IPS-18a (cell line): ENCODE data around the gene CDH13.

Experiments used
- H3K27ac ChIP-seq: one replicate; pipeline ENCODE4 v1.5.1; 2013; ENCODE audit warnings: low read length
- H3K27me3 ChIP-seq: one replicate; pipeline ENCODE4 v1.6.1; 2013; ENCODE audit warnings: mild to moderate bottlenecking, low read length; ENCODE audit not compliant: control insufficient read depth, insufficient read depth
- H3K36me3 ChIP-seq: one replicate; pipeline ENCODE4 v1.6.1; 2013; ENCODE audit warnings: low read depth, low read length; ENCODE audit not compliant: control insufficient read depth
- H3K4me1 ChIP-seq: one replicate; pipeline ENCODE4 v1.6.1; 2013; ENCODE audit warnings: low read depth, low read length; ENCODE audit not compliant: control insufficient read depth
- H3K4me3 ChIP-seq: one replicate; pipeline ENCODE4 v1.5.1; 2013; ENCODE audit warnings: low read length
- H3K9ac ChIP-seq: one replicate; pipeline ENCODE4 v1.6.1; 2013; ENCODE audit warnings: mild to moderate bottlenecking, low read length, moderate library complexity
- H3K9me3 ChIP-seq: one replicate; pipeline ENCODE4 v1.6.1; 2013; ENCODE audit warnings: low read depth, low read length; ENCODE audit not compliant: control insufficient read depth

Gene CDH13

DNA sequence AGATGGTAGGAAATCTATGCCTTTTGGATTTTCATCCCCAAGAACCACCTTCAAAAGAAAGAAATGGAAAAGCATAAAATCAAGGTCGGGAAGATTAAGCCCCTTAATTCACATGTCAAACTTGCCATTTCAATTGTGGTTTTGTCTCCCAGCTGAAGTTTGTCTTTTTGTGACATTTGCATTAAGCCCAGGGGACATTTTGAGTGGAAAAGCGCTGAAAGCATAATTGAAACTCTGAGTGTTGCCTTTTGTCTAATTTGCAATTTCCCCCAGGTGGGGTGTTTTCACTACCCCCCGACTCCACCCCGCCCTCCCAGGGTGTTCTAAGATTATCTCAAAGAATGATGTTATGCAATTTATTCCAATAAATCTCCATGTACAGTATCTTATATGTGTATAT is 396.2 kb downstream of the CDH13 start:
- Histone ChIP-seq H3K9me3 (no peaks in the 10 kb centered on the region), H3K4me3 (no peak overlapping the region), H3K9ac (no peak overlapping the region), H3K4me1 (no peaks in the 10 kb centered on the region), H3K27ac (no peak overlapping the region), H3K27me3 (no peaks in the 10 kb centered on the region), H3K36me3 (no peaks in the 10 kb centered on the region)

DNA sequence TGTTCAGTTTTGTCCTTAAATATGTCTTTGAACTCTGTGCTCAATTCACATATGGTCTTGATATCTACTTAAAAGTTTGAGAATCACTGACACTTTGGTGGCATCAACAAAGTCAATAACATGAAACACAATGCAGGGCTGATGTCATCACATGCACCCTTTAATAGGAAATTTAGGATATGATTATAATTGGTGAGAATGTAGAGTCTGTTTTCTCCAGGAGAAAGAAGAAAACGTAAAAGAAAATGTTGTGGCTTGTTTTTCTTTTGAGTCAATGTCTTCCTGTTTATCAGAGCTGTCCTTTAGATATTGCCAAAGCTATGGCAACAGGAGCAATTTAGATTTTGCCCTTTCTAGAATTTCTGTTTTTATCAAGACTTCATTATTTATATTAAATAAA is 396.9 kb downstream of the CDH13 start:
- no peaks in the 10 kb centered on the region for H3K27me3 ChIP-seq
- no peak overlapping the region for H3K4me3 ChIP-seq
- H3K9ac ChIP-seq, result no peak overlapping the region
- H3K27ac ChIP-seq, result no peak overlapping the region
- no peaks in the 10 kb centered on the region for H3K9me3 ChIP-seq
- H3K36me3 ChIP-seq, result no peaks in the 10 kb centered on the region
- no peaks in the 10 kb centered on the region for H3K4me1 ChIP-seq

DNA sequence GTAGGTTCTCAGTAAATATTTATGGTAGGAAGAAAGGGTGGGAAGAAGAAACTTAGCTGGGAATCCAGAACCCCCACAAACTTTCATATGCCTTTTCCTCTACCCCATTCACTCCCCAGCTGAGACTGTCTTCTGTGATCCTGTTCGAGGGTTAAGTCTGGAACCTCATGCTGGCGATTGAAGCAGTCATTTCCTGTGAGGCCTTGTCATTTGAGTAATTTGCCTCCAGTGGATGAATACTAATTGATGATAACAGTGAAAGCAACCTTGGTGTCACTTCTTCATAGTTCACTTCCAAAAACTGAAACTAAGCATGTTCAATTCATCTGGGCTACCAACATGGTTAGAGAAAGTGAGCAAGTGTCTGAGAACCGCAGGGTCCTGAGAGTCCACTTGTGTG is 401.2 kb downstream of the CDH13 start:
- Histone ChIP-seq H3K4me3 (no peak overlapping the region), H3K9ac (no peak overlapping the region), H3K36me3 (no peaks in the 10 kb centered on the region), H3K4me1 (no peaks in the 10 kb centered on the region), H3K27ac (no peak overlapping the region), H3K9me3 (no peaks in the 10 kb centered on the region), H3K27me3 (no peaks in the 10 kb centered on the region)

DNA sequence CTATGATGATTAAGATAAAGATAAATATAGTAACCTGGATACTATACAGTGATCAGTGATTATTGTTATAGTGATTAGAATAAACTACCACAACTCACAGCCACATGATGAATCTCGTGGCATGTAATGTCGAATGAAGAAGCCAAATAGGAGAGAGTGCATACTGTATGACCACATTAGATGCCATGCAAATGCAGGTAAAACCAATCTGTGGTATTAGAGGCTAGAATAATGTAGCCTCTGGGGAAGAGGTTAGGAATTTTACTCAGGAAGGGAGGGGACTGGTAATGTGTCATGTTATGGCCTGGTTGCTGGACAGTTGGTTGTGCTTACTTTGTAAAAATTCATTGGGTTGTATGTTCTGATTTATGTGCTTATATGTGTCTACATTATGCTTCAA is 402.7 kb downstream of the CDH13 start:
- no peak overlapping the region for H3K27ac ChIP-seq
- H3K4me1 ChIP-seq, result no peaks in the 10 kb centered on the region
- H3K9me3 ChIP-seq, result no peaks in the 10 kb centered on the region
- H3K4me3 ChIP-seq, result no peak overlapping the region
- H3K9ac ChIP-seq, result no peak overlapping the region
- no peaks in the 10 kb centered on the region for H3K27me3 ChIP-seq
- no peaks in the 10 kb centered on the region for H3K36me3 ChIP-seq

DNA sequence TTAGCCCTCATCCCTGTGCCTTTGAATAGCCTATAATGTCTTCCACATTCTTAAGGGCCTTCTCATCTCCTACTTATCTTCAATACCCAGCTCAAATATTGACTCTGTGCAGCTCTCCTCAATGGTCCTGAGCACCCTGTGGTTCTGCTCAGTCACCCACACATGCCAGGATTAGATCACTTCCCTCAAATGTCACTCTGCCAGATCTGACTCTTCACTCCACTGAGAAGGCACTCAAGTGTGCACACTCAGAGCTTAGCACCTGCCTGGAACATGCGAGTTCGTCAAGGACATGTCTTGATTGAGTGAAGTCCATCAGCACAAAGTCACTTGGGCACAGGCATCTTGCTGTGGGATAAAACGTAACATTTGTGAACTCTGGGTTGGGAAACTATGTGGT is 404.8 kb downstream of the CDH13 start:
- H3K27ac ChIP-seq, result no peak overlapping the region
- no peak overlapping the region for H3K9ac ChIP-seq
- no peaks in the 10 kb centered on the region for H3K4me1 ChIP-seq
- no peaks in the 10 kb centered on the region for H3K27me3 ChIP-seq
- H3K4me3 ChIP-seq, result no peak overlapping the region
- no peaks in the 10 kb centered on the region for H3K36me3 ChIP-seq
- H3K9me3 ChIP-seq, result no peaks in the 10 kb centered on the region

DNA sequence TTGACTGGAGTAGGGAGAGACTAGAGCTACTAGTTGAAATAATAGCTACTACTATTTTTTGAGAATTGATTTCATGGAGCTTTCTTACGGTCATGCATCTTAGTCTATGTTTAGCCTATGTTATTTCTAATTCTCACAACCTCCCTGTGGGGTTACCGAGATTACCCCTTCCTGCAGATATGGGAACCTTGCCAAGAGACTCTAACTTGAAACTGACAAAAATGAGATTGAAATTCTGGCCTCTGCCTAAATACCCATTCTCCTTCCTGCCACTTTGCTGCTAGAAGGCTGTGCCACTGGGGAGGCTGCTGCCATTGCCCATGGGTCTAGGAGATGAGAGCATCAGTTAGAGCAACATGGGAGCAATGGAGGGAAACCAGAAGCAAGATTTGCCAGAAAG is 410.3 kb downstream of the CDH13 start:
- no peak overlapping the region for H3K9ac ChIP-seq
- no peaks in the 10 kb centered on the region for H3K9me3 ChIP-seq
- no peaks in the 10 kb centered on the region for H3K27me3 ChIP-seq
- no peak overlapping the region for H3K27ac ChIP-seq
- H3K36me3 ChIP-seq, result no peaks in the 10 kb centered on the region
- H3K4me3 ChIP-seq, result no peak overlapping the region
- H3K4me1 ChIP-seq, result no peaks in the 10 kb centered on the region

DNA sequence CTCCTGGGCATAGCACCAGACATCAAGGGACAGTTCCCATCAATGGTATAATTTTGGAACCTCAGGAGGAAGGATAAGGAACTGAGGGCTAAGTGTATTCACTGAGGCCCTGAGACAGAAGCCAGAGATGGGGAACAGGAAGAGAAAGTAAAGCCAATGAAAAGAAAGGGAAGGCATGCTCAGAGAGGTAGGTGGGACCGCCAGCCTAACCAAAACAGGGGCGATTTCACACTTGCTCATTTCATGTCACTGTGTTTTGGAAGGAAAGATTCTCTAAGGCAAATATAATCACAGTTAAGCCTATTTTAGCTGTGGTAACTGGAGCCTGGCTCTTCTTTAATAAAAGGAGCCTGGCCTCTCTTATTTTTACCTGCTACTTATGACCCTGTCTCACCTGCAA is 411.1 kb downstream of the CDH13 start:
- Histone ChIP-seq H3K36me3 (no peaks in the 10 kb centered on the region), H3K9ac (no peak overlapping the region), H3K4me1 (no peaks in the 10 kb centered on the region), H3K27ac (no peak overlapping the region), H3K4me3 (no peak overlapping the region), H3K27me3 (no peaks in the 10 kb centered on the region), H3K9me3 (no peaks in the 10 kb centered on the region)

DNA sequence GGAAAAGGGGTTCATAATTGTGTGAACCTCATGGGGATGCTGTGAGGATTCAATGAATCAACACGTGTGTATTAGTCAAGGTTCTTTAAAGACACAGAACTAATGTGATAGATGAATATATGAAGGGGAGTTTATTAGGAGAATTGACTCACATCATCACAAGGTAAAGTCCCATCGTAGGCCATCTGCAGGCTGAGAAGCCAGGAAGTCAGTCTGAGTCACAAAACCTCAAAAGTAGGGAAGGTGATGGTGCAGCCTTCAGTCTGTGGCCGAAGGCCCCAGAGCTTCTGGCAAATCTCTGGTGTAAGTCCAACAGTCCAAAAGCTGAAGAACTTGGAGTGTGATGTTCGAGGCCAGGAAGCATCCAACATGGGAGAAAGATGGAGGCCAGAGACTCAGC is 413.4 kb downstream of the CDH13 start:
- Histone ChIP-seq H3K9ac (no peak overlapping the region), H3K27ac (no peak overlapping the region), H3K9me3 (no peaks in the 10 kb centered on the region), H3K36me3 (no peaks in the 10 kb centered on the region), H3K27me3 (no peaks in the 10 kb centered on the region), H3K4me3 (no peak overlapping the region), H3K4me1 (no peaks in the 10 kb centered on the region)

DNA sequence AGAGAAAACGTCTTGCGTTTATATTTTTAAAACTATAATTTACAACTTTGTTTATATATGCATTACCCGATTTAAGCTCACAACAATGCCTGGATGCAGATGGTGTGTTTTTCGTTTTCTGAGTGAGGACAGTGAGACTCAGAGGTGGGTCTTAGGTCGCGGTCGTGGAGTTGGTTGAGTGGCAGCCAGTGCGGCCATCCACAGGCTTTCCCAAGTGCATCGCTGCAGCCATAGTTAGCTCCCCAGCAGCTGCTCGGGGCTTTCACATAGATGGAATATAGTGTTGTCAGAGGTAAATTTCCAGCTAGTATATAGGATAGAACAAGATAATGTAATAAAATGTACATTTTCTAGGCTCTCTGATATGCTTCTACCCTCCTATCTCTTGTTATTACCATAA is 417.8 kb downstream of the CDH13 start:
- H3K4me1 ChIP-seq, result no peaks in the 10 kb centered on the region
- no peak overlapping the region for H3K27ac ChIP-seq
- no peaks in the 10 kb centered on the region for H3K27me3 ChIP-seq
- no peak overlapping the region for H3K9ac ChIP-seq
- H3K9me3 ChIP-seq, result no peaks in the 10 kb centered on the region
- H3K4me3 ChIP-seq, result no peak overlapping the region
- no peaks in the 10 kb centered on the region for H3K36me3 ChIP-seq

DNA sequence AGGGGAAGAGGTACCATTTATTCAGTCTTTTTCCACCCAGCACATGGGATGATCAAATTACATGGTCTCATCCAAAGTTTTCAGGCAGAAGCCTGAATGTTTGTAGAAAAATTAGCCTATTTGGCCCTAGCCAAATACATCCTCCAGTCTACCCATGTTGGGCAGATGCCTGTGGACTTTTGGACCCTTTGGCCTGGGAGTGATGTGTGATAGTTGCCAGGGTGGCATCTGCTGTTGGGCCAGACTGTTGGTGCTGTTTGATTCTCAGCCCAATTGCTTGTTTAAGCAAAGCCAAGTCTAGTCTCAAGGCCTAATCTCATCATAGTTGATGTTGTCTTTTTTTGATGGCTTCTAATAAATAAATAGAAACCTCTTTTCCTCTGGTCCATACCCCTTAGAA is 419.0 kb downstream of the CDH13 start:
- Histone ChIP-seq H3K36me3 (no peaks in the 10 kb centered on the region), H3K9me3 (no peaks in the 10 kb centered on the region), H3K9ac (no peak overlapping the region), H3K4me1 (no peaks in the 10 kb centered on the region), H3K27me3 (no peaks in the 10 kb centered on the region), H3K4me3 (no peak overlapping the region), H3K27ac (no peak overlapping the region)

DNA sequence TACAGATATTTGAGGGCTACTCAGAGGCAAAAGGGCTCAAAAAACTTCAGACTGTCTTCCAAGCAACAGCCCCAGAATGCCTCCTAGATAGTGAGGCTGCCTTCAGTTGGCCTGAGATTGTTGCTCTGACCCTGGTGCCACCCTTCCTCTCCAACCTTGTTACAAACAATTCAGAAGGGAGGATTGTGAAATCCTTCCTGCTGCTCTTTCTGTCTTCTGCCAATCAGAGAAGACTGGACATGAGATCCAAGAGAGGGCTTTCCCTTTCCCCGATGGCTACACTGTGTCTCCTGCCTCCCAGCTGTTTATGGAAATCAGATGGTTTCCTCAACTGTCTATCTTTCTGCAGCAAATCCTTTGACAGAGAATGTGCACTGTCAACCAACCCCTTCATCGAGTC is 419.9 kb downstream of the CDH13 start:
- Histone ChIP-seq H3K9me3 (no peaks in the 10 kb centered on the region), H3K4me1 (no peaks in the 10 kb centered on the region), H3K27ac (no peak overlapping the region), H3K36me3 (no peaks in the 10 kb centered on the region), H3K4me3 (no peak overlapping the region), H3K27me3 (no peaks in the 10 kb centered on the region), H3K9ac (no peak overlapping the region)

DNA sequence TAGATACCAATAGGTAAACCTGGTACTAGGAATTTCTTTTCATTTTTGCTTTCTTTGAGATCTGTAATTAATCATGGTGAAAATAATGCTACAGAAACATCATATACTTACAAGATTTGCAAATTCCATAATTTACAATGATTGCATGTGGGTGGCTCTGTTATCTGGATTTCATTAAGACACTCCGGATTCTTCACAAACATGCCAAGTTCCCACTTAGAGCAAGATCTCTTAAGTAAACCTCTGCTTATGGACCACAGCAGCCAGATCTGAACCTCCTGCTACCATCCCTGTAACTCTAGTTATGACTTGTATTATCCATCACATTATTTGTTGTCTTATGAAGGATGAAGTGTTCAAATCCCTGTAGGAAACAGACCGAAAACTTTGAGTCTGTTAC is 424.7 kb downstream of the CDH13 start:
- Histone ChIP-seq H3K4me3 (no peak overlapping the region), H3K27me3 (no peaks in the 10 kb centered on the region), H3K4me1 (no peaks in the 10 kb centered on the region)

DNA sequence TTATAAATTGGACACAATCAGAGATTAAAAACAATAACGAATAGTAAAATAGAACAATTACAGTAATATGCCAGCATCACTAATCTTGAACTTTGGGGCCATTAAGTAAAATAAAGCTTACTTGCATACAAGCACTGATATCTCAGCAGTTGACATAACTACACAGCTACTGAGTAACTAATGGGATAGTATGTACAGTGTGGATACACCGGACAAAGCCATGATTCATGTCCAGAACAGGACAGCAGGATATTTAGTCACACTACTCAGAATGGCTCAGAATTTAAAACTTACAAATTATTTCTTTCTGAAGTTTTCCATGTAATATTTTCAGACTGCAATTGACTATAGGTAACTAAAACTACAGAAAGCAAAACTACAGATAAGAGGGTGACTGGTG is 427.5 kb downstream of the CDH13 start:
- Histone ChIP-seq H3K36me3 (no peaks in the 10 kb centered on the region), H3K9me3 (no peaks in the 10 kb centered on the region), H3K9ac (no peak overlapping the region), H3K4me3 (no peak overlapping the region), H3K4me1 (peaks cover 4% of the 10 kb centered on the region), H3K27ac (no peak overlapping the region), H3K27me3 (no peaks in the 10 kb centered on the region)

More for the DNA sequence above, 424.7 kb downstream of the CDH13 start:
- H3K27ac ChIP-seq, result no peak overlapping the region
- H3K9ac ChIP-seq, result no peak overlapping the region
- H3K36me3 ChIP-seq, result no peaks in the 10 kb centered on the region
- no peaks in the 10 kb centered on the region for H3K9me3 ChIP-seq
